Measurements from ENCODE around the gene COBLL1. TPM values are rescaled to one million over a fixed set of nuclear protein-coding genes. Genes with fewer than 3 reads are reported as not detected.
A peak's percentile ranks its signal among the peaks of the same experiment; 100 is the strongest.

The COBLL1 gene
- total and polyA plus RNA-seq, 4 donors: 16.3 to 114 (median 36.4) TPM

DNA sequence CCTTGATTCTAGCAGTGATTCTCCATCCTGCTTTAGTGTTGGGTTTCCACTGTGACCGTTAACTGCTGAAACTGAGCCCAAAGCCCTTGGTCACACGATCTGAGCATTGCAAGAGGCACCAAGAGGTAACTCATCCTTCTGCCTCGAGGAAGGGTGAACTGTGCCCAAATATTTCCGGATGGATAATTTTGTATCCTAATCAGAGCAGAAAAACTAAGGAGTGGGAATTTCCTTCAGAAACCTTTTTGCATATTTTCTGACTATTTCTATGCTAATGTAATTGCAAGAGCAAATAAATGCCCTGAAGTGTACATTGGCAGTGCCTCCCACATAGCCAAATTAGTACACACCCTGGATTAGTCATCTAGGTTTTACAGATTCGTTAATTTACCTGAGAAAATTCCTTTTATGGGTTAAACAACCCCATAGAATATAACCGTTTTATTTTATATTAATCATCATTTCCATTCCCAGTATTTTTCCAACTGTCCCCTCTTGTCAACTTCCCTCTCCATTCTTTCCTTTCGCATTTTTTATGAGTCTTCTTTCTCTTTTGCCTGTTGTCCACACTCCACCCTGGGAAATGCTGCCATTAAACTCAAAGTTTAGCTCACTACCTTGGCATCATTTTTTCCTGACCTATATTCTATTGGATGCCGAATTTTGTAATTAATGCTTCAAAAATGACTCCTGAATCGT, 31.7 kb upstream of the COBLL1 start:
- DNase-seq (ENCODE audit: low spot score): no peak
- no peak for TF ChIP-seq TAF1 (conservative IDR thresholded peaks at IDR 0.05)
- peak in 1 of 2 donors; percentile 4 for TF ChIP-seq RXRA (IDR thresholded peaks at IDR 0.05)
- Histone ChIP-seq H3K27me3 (ENCODE audit: control insufficient read depth in 4 of 4, insufficient read depth in 4 of 4, low read length in 3 of 4) (no peaks in the 10 kb centered on the region), H3K4me1 (ENCODE audit: control insufficient read depth in 4 of 4, insufficient read depth in 4 of 4, low read length in 3 of 4) (peaks cover 10 to 60% (median 46%) of the 10 kb centered on the region in 4 donors), H3K9me3 (ENCODE audit: control insufficient read depth in 4 of 4, low read length in 3 of 4) (no peaks in the 10 kb centered on the region), H3K36me3 (ENCODE audit: control insufficient read depth in 4 of 4, insufficient read depth in 3 of 4, low read depth in 1 of 4, low read length in 3 of 4) (no peaks in the 10 kb centered on the region), H3K4me3 (ENCODE audit: low read depth in 1 of 3, low read length in 3 of 3) (no peak overlapping the region), H3K27ac (ENCODE audit: low read depth in 1 of 2, low read length in 2 of 2) (no peak overlapping the region), H3K9ac (ENCODE audit: low read depth in 1 of 2, low read length in 2 of 2) (no peak overlapping the region)
- WGBS: 63% methylated on average over 9 of the region's 9 CpGs

- 29% methylated on average over 2 of the region's 2 CpGs for WGBS
- TF ChIP-seq HNF4A (conservative IDR thresholded peaks at IDR 0.05): peak in 1 of 2 donors; percentile 12
- no peak for TF ChIP-seq JUND (IDR thresholded peaks at IDR 0.05)
Observed at GRCh38 chr2:164871404-164871803, 29.8 kb upstream of the COBLL1 start.

GRCh38 chr2:164869420-164869772, 27.8 kb upstream of the COBLL1 start:
- no peak overlapping the region for H3K9ac ChIP-seq (ENCODE audit: low read depth in 1 of 2, low read length in 2 of 2)
- H3K4me3 ChIP-seq (ENCODE audit: low read depth in 1 of 3, low read length in 3 of 3): no peak overlapping the region
- peak overlapping the region in 1 of 2 donors; percentile 1 for H3K27ac ChIP-seq (ENCODE audit: low read depth in 1 of 2, low read length in 2 of 2)
- DNase-seq (ENCODE audit: low spot score): no peak
- H3K9me3 ChIP-seq (ENCODE audit: control insufficient read depth in 4 of 4, low read length in 3 of 4): no peaks in the 10 kb centered on the region
- H3K4me1 ChIP-seq (ENCODE audit: control insufficient read depth in 4 of 4, insufficient read depth in 4 of 4, low read length in 3 of 4): peaks cover 5 to 42% (median 26%) of the 10 kb centered on the region in 4 donors
- H3K27me3 ChIP-seq (ENCODE audit: control insufficient read depth in 4 of 4, insufficient read depth in 4 of 4, low read length in 3 of 4): no peaks in the 10 kb centered on the region
- TF ChIP-seq, protein P1, sequence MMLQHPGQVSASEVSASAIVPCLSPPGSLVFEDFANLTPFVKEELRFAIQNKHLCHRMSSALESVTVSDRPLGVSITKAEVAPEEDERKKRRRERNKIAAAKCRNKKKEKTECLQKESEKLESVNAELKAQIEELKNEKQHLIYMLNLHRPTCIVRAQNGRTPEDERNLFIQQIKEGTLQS (IDR thresholded peaks at IDR 0.05): no peak
- TF ChIP-seq RAD21 (IDR thresholded peaks at IDR 0.05) (no peak), JUND (IDR thresholded peaks at IDR 0.05) (peak in 1 of 2 donors; percentile 6), GABPA (IDR thresholded peaks at IDR 0.05 in 1 of 2, conservative IDR thresholded peaks at IDR 0.05 in 1 of 2) (no peak), EGR1 (IDR thresholded peaks at IDR 0.05; ENCODE audit: low read depth in 2 of 2) (no peak), HNF4A (conservative IDR thresholded peaks at IDR 0.05) (peak; percentile 3 to 56), YY1 (IDR thresholded peaks at IDR 0.05) (no peak), TAF1 (conservative IDR thresholded peaks at IDR 0.05) (no peak), FOXA2 (IDR thresholded peaks at IDR 0.05) (no peak), RXRA (IDR thresholded peaks at IDR 0.05) (peak in 1 of 2 donors; percentile 41), REST (IDR thresholded peaks at IDR 0.05) (no peak)
- no peaks in the 10 kb centered on the region for H3K36me3 ChIP-seq (ENCODE audit: control insufficient read depth in 4 of 4, insufficient read depth in 3 of 4, low read depth in 1 of 4, low read length in 3 of 4)

More at GRCh38 chr2:164871404-164871803, 29.8 kb upstream of the COBLL1 start:
- no peak overlapping the region for H3K27ac ChIP-seq (ENCODE audit: low read depth in 1 of 2, low read length in 2 of 2)
- no peak overlapping the region for H3K4me3 ChIP-seq (ENCODE audit: low read depth in 1 of 3, low read length in 3 of 3)
- DNase-seq (ENCODE audit: low spot score): no peak
- H3K4me1 ChIP-seq (ENCODE audit: control insufficient read depth in 4 of 4, insufficient read depth in 4 of 4, low read length in 3 of 4): peaks cover 8 to 51% (median 30%) of the 10 kb centered on the region in 4 donors
- H3K9me3 ChIP-seq (ENCODE audit: control insufficient read depth in 4 of 4, low read length in 3 of 4): no peaks in the 10 kb centered on the region
- H3K27me3 ChIP-seq (ENCODE audit: control insufficient read depth in 4 of 4, insufficient read depth in 4 of 4, low read length in 3 of 4): no peaks in the 10 kb centered on the region
- H3K9ac ChIP-seq (ENCODE audit: low read depth in 1 of 2, low read length in 2 of 2): no peak overlapping the region
- H3K36me3 ChIP-seq (ENCODE audit: control insufficient read depth in 4 of 4, insufficient read depth in 3 of 4, low read depth in 1 of 4, low read length in 3 of 4): no peaks in the 10 kb centered on the region
